ENCODE results near the gene PPP1R16B.

DNA sequence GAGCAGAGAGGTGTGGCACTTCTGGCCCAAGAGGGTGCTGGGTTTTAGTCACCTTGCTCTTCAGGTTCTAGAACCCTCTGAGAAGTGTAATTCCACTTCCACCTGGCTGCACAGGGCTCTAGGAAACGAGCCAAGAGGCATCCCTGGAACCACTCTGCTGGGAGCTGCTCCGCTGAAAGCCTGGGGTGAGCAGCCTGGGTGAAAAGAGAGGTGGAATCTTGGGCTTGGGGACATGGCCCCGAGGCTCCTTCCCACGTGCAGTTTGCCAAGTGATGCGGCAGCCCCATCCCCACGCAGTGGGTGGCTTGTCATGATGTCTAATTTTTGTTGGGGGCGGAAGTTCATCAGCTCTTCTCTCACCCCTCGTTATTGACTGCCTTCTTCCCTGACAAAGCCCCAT lies 32.8 kb downstream of the PPP1R16B start:
- TF ChIP-seq POLR2AphosphoS5 (IDR thresholded peaks at IDR 0.05; ENCODE audit: borderline replicate concordance, low read depth, low read length) (no peak), EZH2 (IDR thresholded peaks at IDR 0.05) (no peak), FOXP2 (optimal IDR thresholded peaks at IDR 0.05; ENCODE audit: control extremely low read depth, extremely low read length, insufficient read depth) (no peak)

All from SK-N-MC (cell line).